ENCODE measurements around the gene ITGB1.
A peak's percentile ranks its signal among the peaks of the same experiment; 100 is the strongest.
"Not testable (repeated sequence)": the region's sequence is repeated elsewhere in the genome, so short reads cannot be mapped to it uniquely, and the experiment has no call there.

The ITGB1 gene

GRCh38 chr10:32929634-32930033 is 28.4 kb downstream of the ITGB1 start:
- peak; percentile 19 for DNase-seq

- no peak for DNase-seq
Measured at GRCh38 chr10:32927750-32928149, 30.3 kb downstream of the ITGB1 start.

- no peak for DNase-seq
Measured at GRCh38 chr10:32923849-32924248, 34.2 kb downstream of the ITGB1 start.

DNA sequence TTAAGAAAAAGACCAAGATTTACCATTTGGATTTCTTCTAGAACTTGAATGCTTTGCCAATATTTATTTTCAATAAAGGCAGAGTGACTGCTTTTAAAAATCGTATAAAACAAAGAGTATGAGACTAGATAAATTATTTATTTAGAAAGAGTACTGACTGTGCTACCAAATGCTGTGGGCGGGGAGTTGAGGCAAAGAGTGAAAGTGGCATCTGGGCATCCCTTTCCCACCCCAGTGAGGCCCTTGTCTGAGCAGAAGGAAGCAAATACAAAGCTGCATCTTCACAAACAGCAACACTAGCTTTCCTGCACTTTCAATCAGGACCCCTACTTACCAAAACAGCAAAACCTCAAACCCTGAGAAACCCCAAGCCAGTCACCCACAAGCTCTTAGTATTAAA is 34.9 kb downstream of the ITGB1 start:
- DNase-seq = no peak

DNA sequence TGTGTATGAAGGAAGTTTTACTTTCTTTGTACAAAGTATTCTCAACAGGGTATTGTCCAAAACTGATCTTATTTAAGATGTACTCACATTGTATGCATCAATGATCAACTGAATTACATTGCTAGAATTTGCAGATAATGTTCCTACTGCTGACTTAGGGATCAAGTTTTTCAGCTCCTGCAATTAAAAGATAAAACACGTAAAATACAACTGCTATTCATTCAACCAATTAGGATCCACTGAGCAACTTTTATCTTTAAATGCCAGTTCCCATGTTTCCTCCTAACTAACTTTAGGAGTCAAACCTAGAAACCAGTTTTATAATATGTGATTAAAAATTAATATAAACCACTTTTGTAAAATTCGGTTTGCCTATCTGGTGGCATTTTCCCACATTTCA is 35.9 kb downstream of the ITGB1 start:
- DNase-seq = no peak

GRCh38 chr10:32917817-32918216 is 40.2 kb downstream of the ITGB1 start:
- DNase-seq = not testable (repeated sequence)

DNA sequence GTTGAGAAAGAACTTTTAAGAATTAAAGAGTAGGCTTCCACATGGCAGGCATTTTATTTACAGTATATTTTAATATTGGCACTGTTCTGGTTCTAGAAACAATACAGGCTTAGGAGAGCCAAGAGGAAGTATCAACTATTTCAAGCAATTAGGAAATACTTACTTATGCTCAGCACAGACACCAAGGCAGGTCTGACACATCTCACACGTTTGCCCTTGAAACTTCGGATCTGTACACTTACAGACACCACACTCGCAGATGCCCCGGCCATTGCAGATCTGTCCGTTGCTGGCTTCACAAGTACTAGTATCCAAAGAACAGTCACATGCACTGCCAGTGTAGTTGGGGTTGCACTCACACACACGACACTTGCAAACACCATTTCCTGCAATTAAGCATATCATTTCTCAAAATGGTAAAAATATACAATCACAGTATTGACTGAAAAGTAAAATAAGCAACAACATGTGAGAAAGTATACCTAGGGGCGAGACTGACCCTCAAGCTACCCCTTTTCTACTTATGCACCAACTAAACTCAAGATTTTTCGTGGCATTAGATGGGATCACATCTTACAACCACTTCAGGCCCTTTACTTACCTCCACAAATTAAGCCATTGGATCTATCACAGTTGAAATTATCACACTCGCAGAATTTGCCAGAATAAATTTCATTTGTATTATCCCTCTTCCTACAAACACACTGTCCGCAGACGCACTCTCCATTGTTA is 46.6 kb downstream of the ITGB1 start:
- no peak for DNase-seq

GRCh38 chr10:32909970-32910369 is 48.1 kb downstream of the ITGB1 start:
- not testable (repeated sequence) for DNase-seq

DNA sequence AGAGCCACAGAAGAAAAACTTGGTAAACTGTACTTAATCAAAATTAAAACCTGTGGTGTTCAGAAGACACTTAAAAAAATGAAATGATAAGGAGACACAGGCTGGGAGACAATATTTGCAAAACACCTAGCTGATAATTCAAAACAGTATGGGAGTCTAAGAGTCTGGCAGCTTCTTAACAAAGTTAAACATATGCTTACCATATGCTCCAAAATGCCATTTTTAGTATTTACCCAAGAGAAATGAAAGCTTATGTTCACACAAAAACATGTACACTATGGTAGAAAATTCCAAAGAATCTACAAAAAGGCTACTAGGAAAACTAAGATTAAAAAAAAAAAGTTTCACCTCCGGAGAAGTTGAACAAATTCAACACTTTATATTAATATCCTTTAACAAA is 48.6 kb downstream of the ITGB1 start:
- no peak for DNase-seq

GRCh38 chr10:32906595-32906994 is 51.4 kb downstream of the ITGB1 start:
- no peak for DNase-seq

- no peak for DNase-seq
Measured at GRCh38 chr10:32905466-32905865, 52.6 kb downstream of the ITGB1 start.

- no peak for DNase-seq
Measured at GRCh38 chr10:32901815-32902214, 56.2 kb downstream of the ITGB1 start.

GRCh38 chr10:32895200-32895968 is 62.6 kb downstream of the ITGB1 start:
- not testable (repeated sequence) for DNase-seq

DNA sequence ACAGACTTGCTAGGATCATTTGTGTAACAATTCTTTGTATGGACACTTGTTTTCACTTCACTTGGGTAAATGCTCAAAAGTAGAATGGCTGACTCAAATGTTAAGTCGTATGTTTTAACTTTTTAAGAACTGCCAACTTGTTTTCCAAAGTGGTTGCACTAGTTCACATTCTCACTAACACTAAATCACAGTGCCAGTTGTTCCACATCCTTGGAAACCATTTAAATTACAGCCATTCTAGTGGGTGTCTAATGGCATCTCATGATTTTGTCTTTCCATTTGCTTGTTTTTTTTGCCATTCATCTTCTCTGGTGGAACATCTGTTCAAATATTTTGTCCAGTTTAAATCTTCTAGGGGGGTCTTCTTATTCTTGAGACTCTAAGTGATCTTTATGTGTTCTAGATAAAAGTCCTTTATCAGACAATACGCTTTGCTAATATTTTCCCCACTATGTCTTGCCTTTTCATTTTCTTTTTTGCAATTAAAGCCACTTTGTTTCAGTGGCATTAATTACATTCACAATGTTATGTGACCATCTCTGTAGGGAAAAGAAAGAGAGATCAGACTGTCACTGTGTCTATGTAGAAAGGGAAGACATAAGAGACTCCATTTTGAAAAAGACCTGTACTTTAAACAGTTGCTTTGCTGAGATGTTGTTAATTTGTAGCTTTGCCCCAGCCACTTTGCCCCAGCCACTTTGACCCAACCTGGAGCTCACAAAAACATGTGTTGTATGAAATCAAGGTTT is 63.9 kb downstream of the ITGB1 start:
- no peak for DNase-seq

DNA sequence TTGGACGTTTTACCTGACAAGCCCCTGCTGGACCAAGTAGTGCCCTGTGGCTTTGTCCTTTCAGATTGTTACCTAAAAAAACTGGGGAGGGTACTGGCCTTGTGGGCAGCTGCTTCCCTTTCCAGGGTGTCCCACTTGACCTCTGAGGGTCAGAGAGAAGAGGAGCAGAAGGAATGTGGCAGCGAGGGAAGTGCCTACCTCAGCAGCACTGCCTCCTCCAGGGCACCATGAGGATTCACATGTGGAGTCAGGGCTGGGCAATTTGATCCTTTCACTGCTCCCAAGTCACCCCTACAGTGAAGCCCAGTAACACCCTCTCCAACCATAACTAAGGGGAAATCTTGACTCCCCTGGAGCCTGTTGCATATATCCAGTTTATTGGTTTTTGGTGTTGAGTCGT is 64.6 kb downstream of the ITGB1 start:
- DNase-seq = no peak

- no peak for DNase-seq
Measured at GRCh38 chr10:32891261-32891660, 66.8 kb downstream of the ITGB1 start.

DNA sequence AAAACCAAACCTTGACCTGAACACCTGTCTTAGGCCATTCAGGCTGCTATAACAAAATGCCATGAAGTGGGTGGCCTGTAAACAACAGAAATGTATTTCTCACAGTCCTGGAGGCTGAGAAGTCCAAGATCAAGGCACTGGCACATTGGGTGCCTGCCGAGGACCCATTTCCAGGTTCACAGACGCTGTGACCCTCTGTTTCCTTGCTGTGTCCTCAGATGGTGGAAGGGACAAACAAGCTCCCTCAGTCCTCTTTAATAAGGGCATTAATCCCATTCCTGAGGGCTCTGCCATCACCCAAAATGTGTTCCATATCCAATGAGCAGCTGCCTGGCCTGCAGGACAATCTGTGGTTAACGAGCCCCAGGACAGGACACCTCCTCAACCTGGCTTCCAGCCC is 67.6 kb downstream of the ITGB1 start:
- DNase-seq = no peak

DNA sequence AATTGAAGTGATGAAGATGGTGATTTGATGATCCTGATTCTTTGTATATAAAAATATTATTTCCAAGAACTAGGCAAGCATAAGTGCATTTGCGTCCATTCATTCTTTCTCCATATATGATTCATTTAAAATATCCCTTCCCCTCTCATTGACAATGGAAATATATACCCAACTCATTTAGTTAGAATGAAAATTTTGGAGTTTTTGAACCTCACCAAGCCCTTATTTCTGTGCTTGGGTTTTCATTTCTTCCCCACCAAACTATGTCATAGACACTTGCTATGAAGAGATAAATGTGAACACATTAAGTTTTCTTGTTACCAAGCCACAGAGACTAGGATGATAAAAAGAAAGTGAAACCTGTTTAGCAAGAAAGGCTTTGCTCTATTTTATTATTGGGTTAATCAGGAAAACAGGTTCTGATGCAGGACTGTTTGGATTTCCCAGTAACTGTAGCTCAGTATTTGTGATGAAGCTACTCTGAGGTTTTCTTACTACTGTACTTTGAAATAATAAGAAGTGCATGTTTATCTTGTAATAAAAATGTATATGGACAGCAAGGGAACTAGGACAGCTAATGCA is 68.3 kb downstream of the ITGB1 start:
- DNase-seq = no peak

DNA sequence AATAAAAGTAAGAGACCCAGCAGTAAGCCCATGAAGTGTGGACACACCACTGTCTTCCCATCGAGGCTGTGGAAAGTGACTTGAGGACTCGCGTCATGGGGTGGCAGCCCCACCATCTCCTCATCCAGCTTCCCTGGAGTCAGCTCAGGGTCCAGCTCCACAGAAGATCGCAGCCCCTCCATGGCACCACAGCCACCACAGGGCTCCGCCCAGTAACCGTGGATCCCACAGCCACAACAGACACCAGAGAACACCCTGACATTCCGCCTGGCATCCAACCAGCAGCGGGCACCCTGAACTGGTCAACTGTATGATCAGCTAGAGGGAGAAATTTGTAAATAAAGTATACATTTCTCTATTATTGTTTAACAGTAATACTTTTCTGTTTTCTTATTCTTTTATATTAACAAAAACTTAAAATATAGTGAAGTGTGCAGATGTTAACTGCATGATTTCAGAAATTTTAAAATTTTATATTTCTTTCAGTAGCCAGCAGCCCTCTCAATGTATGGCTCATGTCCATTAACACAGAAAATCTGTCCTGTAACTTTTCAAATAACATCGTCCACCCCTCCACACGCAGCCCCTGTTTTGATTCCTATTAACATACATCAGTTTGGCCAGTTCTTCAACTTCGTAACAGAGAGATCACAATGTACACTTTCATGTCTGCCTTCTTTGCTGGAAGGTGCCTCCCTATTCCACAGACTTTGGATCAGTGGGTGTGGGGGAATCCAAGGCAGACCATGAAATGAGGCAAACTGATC is 69.7 kb downstream of the ITGB1 start:
- DNase-seq = no peak

DNA sequence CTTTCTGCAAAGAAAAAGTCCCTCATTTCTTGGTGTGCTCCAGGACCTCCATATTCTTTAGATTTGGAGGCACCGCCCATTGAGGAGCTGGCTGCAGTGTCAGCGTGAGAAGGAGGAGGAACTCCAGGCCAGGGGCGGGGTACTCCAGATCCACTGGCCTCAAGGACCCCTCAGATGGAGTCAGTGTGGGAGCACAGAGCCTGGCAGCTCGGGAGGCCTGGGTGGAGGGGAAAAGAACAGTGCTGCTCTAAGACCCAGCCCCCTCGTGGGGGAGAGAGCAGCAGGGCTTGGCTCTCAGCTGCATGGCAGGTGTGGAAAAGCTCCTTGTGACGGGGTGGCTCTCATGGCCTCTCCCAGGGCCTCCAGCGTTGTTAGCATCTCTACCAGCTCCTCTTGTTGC is 70.5 kb downstream of the ITGB1 start:
- DNase-seq = no peak

- DNase-seq = no peak
Measured at GRCh38 chr10:32882076-32882475, 76.0 kb downstream of the ITGB1 start.

GRCh38 chr10:32878646-32879045 is 79.4 kb downstream of the ITGB1 start:
- no peak for DNase-seq

GRCh38 chr10:32877915-32878314 is 80.1 kb downstream of the ITGB1 start:
- no peak for DNase-seq
